ENCODE measurements around the gene NVL. TPM values are rescaled to one million over a fixed set of nuclear protein-coding genes. Genes with fewer than 3 reads are reported as not detected.

Gene NVL
- total and polyA plus RNA-seq, 2 donors (not counting 3 experiments of a cell fraction or from before 2014, with no cell fraction given), result 16.7 to 30.3 TPM

GRCh38 chr1:224308064-224308463 lies 21.9 kb downstream of the NVL start:
- no peak for TF ChIP-seq POLR2A (IDR thresholded peaks at IDR 0.05; ENCODE audit: low read depth, low read length)
- no peak for TF ChIP-seq CTCF (IDR thresholded peaks at IDR 0.05; ENCODE audit: extremely low read depth in 1 of 2, insufficient read depth in 1 of 2, low read depth in 1 of 2, low read length in 2 of 2)
- TF ChIP-seq FOS (IDR thresholded peaks at IDR 0.05; ENCODE audit: borderline replicate concordance, insufficient read depth, low read length), result no peak
- no peak for TF ChIP-seq JUN (IDR thresholded peaks at IDR 0.05; ENCODE audit: borderline replicate concordance, insufficient read depth, insufficient read length, low read depth)
- TF ChIP-seq MAX (IDR thresholded peaks at IDR 0.05; ENCODE audit: insufficient read depth, insufficient read length), result no peak
- no peak for TF ChIP-seq EZH2 (IDR thresholded peaks at IDR 0.05; ENCODE audit: borderline replicate concordance, low read depth, low read length, severe bottlenecking)
- TF ChIP-seq POLR2AphosphoS5 (IDR thresholded peaks at IDR 0.05; ENCODE audit: insufficient read depth, low read depth, low read length), result no peak
- no peak for TF ChIP-seq MYC (IDR thresholded peaks at IDR 0.05; ENCODE audit: low read depth, low read length)
- TF ChIP-seq GATA2 (IDR thresholded peaks at IDR 0.05; ENCODE audit: insufficient read depth, insufficient read length, low read depth, low read length), result no peak
- FAIRE-seq (no peak), DNase-seq (ENCODE audit: low read depth, low spot score) (no peak)
- Histone ChIP-seq H3K9me1 (replicated peaks; ENCODE audit: control insufficient read depth, extremely low read depth, insufficient read depth, low read length) (no peaks in the 10 kb centered on the region), H4K20me1 (replicated peaks; ENCODE audit: control insufficient read depth, extremely low read depth, insufficient read depth, low read length) (no peaks in the 10 kb centered on the region), H3K9me3 (replicated peaks; ENCODE audit: control insufficient read depth, insufficient read depth, low read length) (no peaks in the 10 kb centered on the region), H2AFZ (ENCODE audit: low read depth, low read length) (no peak overlapping the region), H3K4me1 (ENCODE audit: control insufficient read depth, extremely low read depth, insufficient read depth, low read length) (no peaks in the 10 kb centered on the region), H3K4me3 (replicated peaks in 1 of 3; ENCODE audit: insufficient read depth in 1 of 3, low read depth in 1 of 3, low read length in 3 of 3) (no peak overlapping the region), H3K79me2 (ENCODE audit: control insufficient read depth, insufficient read depth, low read length) (no peaks in the 10 kb centered on the region), H3K27me3 (ENCODE audit: control insufficient read depth in 2 of 2, insufficient read depth in 2 of 2, low read length in 2 of 2) (no peaks in the 10 kb centered on the region), H3K4me2 (ENCODE audit: insufficient read depth, low read length) (no peak overlapping the region), H3K9ac (replicated peaks; ENCODE audit: extremely low read depth, insufficient read depth, low read length) (no peak overlapping the region), H3K27ac (ENCODE audit: insufficient read depth, low read depth, low read length) (no peak overlapping the region), H3K36me3 (ENCODE audit: control insufficient read depth in 2 of 2, extremely low read depth in 1 of 2, insufficient read depth in 2 of 2, low read length in 2 of 2) (peaks cover 4 to 15% of the 10 kb centered on the region in 2 experiments)
- no TSS peak for BruUV-seq (replicated peaks)
- intact Hi-C loops (cut with micrococcal nuclease) (no loop called here), dilution Hi-C loops (cut with MboI; ENCODE audit: extremely low pct_ligation_motif_present, low sequenced_read_pairs) (no loop called here)
- ChIA-PET CTCF (no interaction called here), POLR2A (interaction anchor here (0.6 kb wide), 1 partner anchor 34 kb away, joined by 4 read pairs; no protein-coding TSS in a partner anchor)

All from endothelial cell of umbilical vein (primary cell).